ENCODE results near the gene SLC13A3. TPM values are rescaled to one million over a fixed set of nuclear protein-coding genes. Genes with fewer than 3 reads are reported as not detected.

The SLC13A3 gene
- total and polyA plus RNA-seq, 8 donors, result 2.4 to 10.4 (median 8.8) TPM

DNA sequence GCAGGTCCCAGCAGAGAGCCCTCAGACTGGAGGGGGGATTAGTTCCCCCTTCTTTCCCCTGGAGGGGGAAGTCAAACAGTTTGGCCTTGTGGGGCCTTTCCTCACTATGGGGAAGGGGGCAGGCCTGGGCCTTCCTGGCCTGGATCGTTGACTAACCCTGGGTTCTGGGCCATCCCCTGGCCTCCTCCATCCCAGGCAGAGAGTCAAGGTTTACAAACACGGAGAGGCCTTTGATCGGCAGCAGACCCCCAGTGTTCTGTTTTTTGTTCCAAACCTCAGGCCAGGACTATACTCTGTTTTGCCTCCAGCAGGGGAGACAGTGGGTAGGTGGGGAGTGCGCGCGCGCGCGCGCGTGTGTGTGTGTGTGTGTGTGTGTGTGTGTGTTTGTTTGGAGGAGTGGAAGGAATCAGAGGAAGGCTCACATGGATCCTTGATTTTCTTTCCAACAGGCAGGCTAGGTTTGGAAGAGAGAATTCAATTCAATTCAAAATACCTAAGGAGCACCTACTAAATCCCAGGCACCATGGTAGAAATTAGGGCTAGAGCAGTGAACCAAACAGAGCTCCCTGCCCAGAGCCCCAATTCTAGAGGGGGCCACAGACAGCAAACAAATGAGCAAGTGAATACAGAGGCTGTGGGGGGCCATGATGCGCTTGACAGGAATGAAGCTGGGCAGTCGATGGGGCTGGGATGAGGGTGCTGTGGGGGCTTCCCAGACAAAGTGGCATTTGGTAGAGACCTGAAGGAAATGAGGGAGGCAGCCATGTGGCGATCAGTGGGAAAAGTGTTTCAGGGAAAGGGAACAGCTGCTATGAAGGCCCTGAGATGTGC, 23.2 kb upstream of the SLC13A3 start:
- peaks cover 0 to 19% of the 10 kb centered on the region in 2 donors for H3K9me3 ChIP-seq
- no peak for DNase-seq
- no peak for ATAC-seq
- no peaks in the 10 kb centered on the region for H3K4me1 ChIP-seq
- H3K36me3 ChIP-seq, result no peaks in the 10 kb centered on the region
- H3K4me3 ChIP-seq, result no peak overlapping the region
- H3K27me3 ChIP-seq, result no peaks in the 10 kb centered on the region
- no peak overlapping the region for H3K27ac ChIP-seq
- TF ChIP-seq, protein P1, sequence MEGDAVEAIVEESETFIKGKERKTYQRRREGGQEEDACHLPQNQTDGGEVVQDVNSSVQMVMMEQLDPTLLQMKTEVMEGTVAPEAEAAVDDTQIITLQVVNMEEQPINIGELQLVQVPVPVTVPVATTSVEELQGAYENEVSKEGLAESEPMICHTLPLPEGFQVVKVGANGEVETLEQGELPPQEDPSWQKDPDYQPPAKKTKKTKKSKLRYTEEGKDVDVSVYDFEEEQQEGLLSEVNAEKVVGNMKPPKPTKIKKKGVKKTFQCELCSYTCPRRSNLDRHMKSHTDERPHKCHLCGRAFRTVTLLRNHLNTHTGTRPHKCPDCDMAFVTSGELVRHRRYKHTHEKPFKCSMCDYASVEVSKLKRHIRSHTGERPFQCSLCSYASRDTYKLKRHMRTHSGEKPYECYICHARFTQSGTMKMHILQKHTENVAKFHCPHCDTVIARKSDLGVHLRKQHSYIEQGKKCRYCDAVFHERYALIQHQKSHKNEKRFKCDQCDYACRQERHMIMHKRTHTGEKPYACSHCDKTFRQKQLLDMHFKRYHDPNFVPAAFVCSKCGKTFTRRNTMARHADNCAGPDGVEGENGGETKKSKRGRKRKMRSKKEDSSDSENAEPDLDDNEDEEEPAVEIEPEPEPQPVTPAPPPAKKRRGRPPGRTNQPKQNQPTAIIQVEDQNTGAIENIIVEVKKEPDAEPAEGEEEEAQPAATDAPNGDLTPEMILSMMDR (IDR thresholded peaks at IDR 0.05), result no peak
- intact Hi-C loops (cut with DNase I), result no loop called here

DNA sequence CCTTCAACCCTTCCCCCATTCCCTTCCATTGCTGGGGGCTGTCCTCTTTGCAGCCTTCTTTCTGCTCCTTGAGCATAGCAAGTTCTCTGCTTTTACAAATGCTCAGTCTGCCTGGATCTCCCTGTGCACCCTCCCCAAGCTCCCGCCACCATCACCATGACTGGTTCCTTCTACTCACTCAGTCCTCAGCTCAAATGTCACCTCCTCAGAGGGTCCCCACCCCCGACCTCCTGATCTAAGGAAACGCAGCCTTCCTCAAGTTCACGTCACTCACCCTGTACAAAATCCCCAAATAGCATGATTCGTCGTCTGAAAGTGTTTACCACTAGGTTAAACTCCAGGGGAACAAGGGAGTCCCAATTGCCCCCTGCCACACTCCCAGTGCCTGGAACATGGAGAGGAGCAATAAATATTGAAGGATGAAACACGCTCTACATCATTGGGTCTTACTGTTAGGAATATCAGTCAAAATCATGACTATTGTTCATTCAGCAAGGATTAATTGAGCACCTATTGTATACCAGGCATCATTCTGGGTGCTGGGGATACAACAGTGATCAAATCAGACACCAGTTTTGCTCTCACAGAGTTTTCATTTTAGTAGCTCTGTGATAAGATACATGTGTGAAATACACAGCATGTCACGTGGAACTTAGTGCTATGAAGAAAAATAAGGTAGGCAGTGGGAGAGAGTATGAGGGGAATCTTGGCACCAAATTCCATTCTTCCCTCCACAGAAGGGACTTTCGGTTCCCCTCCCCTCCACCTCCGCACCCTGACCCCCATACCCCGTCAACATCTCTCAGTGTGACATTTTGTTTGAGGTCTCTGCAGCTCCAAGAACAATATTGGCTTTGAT, 22.4 kb upstream of the SLC13A3 start:
- ATAC-seq (no peak), DNase-seq (no peak)
- no peaks in the 10 kb centered on the region for H3K4me1 ChIP-seq
- no peaks in the 10 kb centered on the region for H3K27me3 ChIP-seq
- H3K36me3 ChIP-seq, result no peaks in the 10 kb centered on the region
- H3K27ac ChIP-seq, result no peak overlapping the region
- no peak overlapping the region for H3K4me3 ChIP-seq
- TF ChIP-seq, protein P1 (IDR thresholded peaks at IDR 0.05), result no peak
- peaks cover 0 to 19% of the 10 kb centered on the region in 2 donors for H3K9me3 ChIP-seq
- intact Hi-C loops (cut with DNase I), result no loop called here

DNA sequence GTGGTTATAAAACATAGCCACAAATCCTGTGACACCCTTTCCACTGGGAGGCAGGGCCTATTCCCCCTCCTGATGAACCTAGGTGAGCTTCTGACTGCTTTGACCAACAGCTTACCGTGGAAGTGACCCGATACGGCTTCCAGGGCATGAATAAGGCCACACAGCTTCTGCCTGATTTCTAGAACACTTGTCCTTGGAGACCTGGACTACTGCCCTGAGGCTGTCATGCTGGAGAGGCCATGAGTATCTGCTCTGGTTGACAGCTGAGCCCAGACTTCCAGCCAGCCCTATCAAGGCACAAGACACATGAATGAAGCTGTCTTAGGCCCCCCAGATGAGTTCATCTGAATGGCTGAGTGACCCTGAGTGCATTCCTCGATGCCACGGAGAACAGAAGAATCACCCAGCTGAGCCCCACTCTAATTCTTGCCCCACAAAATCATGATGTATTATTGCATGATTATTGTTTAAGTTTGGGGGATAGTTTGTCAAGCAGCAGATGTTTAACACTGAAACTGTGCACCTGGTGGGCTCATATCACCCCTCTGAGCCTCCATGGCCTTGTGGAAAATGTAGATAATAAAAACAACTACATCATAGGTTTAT, 21.4 kb upstream of the SLC13A3 start:
- no peak for ATAC-seq
- Histone ChIP-seq H3K4me1 (no peaks in the 10 kb centered on the region), H3K36me3 (no peaks in the 10 kb centered on the region), H3K9me3 (peaks cover 0 to 19% of the 10 kb centered on the region in 2 donors), H3K27me3 (no peaks in the 10 kb centered on the region), H3K4me3 (no peak overlapping the region), H3K27ac (no peak overlapping the region)
- TF ChIP-seq, protein P1 (IDR thresholded peaks at IDR 0.05), result no peak
- no peak for DNase-seq
- intact Hi-C loops (cut with DNase I), result no loop called here

DNA sequence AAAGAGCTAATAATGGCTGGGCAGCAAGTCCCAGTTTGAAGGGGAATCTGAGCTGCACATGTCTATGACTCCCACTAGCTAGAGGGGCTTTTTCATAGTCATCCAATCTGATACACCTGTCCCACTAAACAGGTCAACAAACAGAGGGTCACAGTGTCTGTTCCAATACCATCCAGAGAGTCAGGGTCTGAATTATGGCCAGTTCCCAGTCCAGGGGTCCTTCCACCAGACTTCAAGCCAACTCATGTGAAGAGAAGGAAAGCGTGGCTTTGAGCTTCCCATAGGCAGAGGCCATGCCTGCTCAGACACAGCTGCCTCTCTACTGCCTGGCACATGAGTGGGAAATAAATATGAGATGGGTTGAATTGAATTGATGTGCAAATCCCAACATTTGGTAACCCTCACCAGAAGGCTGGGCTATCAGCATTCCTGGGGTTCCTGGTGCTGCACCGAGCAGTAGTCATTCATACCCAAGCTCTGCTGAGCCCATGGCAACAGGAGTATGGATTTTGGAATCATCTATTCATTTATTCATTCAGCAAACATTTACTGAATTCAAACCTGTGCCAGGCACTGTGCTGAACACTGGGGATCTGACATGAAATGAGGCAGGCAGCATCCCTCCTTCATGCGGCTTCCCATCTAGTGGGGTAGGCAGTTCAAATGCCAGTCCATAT, 20.7 kb upstream of the SLC13A3 start:
- no peaks in the 10 kb centered on the region for H3K4me1 ChIP-seq
- no peak overlapping the region for H3K27ac ChIP-seq
- H3K36me3 ChIP-seq, result no peaks in the 10 kb centered on the region
- intact Hi-C loops (cut with DNase I), result no loop called here
- no peaks in the 10 kb centered on the region for H3K27me3 ChIP-seq
- TF ChIP-seq, protein P1 (IDR thresholded peaks at IDR 0.05), result no peak
- ATAC-seq, result no peak
- H3K4me3 ChIP-seq, result no peak overlapping the region
- DNase-seq, result no peak
- peaks cover 0 to 19% of the 10 kb centered on the region in 2 donors for H3K9me3 ChIP-seq
